HG03103 (cell line): ENCODE results near the gene CUX1.
"Not testable (repeated sequence)": the region's sequence is repeated elsewhere in the genome, so short reads cannot be mapped to it uniquely, and the experiment has no call there.

ENCODE experiments used
- ATAC-seq: cut with Tn5 transposase; IDR thresholded peaks from one replicate; pipeline ENCODE4 v1.9.1; 2021; ENCODE audit warnings: low read depth; ENCODE audit not compliant: unreplicated experiment

Gene CUX1

DNA sequence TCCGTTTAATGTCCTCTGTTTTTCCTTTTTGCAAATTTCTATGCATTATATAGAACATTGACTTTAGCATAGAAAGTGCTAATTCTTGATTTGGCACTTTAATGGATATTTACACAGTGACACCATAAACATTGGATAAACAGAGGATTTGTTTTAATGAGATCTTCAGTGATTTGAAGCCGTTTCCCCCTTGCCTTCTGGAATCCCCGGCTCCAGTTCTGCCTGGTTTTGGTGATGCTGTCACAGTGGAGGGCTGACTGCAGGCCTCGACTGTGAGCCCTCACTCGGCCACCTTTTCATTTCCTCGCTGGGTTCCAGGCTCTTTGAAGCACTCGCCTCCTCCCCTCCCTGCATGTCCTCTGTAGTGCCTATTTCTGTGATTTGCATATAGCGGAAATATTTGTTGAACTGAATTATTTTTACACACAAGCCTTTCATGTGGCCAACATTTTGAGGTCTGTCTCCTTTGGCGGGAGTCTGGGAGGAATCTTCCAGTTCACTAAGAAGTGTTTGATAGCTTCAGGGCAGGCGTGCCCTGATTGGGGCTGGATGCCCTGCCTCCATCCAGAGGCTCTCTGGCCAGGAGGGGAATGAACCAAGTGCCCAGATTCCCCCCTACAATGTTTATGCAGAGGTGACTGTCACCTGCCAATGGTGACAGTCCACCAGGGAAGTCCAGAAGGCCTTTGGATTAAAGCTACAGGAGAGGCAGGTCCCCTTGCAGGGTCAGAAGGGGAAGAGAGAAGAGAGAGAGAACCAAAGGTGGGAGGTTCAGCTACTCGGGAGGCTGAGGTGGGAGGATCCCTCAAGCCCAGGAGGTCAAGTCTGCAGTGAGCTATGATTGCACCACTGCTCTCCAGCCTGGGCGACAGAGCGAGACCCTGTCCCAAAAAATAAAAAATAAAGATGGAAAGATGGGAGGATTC, 67.5 kb downstream of the CUX1 start:
- peak; percentile 74 for ATAC-seq

DNA sequence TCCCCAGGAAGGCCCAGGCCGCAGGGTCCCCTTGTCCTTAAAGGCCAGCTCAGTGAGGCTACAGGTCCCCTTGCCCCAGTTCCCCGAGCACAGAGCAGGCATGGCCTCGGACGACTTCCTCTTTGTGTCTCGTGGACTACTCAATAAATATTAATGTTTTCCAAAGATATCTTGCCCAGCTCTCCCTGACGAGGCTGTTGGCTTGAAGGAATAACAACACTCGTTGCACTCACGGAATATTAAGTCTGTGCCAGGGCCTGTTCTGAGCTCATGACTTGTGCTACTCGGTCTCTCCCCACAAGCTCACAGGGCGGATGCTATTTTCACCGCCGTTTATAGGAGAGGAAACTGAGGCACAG, 68.2 kb downstream of the CUX1 start:
- ATAC-seq, result no peak

DNA sequence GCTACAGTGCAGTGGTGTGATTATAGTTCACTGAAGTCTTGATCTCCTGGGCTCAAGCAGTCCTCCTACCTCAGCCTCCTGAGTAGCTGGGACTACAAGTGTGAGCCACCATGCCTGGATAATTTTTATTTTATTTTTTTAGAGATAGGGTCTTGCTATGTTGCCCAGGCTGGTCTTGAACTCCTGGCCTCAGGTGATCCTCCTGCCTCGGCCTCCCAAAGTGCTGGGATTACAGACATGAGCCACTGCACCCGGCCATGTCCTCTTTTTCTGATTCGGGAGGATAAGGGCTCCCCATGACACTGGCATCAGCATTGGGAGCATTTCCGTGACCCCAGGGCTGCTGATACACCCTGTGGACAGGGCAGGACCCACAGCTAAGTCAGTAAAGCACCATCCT, 69.9 kb downstream of the CUX1 start:
- ATAC-seq, result not testable (repeated sequence)

DNA sequence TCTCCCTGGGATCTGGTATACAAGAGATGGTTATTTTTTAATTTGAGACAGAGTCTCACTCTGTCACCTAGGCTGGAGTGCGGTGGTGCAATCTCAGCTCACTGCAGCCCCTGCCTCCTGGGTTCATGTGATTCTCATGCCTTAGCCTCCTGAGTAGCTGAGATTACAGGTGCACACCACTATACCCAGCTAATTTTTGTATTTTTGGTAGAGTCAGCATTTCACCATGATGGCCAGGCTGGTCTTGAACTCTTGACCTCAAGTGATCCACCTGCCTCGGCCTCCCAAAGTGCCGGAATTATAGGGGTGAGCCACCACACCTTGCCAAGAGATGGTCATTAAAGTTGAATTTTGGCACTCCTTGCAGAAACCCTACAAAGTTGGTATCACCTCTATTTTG, 71.1 kb downstream of the CUX1 start:
- ATAC-seq, result not testable (repeated sequence)

DNA sequence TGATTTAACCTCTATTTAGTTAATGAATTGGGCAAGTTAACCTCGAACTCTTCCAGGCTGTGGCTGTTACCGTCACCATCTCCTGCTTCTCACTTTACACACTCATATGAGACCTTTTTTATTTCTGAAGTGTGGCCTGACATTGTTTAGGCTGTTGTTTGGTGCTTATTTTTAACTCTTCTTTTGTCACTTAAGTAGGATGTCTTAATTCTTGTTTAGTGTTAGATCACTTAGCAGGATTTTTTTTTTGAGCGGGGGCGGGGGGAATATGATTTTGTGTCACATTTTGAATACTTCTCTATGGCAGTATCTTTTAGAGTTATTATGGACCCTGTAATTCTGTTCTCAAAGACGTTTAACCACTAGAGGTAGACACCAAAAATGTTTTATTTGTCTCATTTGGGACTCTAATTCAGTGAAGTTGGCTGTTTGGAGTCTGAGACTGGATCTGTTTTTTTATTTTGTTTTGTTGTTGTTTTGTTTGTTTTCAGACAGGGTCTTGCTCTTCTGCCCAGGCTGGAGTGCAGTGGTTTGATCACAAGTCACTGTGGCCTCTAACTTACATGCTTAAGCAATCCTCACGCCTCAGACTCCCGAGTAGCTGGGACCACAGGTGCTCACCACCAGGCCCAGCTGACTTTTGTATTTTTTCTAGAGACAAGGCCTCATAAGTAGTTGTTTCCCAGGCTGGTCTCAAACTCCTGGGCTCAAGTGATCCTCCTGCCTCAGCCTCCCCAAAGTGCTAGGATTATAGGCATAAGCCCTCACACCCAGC, 73.5 kb downstream of the CUX1 start:
- ATAC-seq, result no peak

DNA sequence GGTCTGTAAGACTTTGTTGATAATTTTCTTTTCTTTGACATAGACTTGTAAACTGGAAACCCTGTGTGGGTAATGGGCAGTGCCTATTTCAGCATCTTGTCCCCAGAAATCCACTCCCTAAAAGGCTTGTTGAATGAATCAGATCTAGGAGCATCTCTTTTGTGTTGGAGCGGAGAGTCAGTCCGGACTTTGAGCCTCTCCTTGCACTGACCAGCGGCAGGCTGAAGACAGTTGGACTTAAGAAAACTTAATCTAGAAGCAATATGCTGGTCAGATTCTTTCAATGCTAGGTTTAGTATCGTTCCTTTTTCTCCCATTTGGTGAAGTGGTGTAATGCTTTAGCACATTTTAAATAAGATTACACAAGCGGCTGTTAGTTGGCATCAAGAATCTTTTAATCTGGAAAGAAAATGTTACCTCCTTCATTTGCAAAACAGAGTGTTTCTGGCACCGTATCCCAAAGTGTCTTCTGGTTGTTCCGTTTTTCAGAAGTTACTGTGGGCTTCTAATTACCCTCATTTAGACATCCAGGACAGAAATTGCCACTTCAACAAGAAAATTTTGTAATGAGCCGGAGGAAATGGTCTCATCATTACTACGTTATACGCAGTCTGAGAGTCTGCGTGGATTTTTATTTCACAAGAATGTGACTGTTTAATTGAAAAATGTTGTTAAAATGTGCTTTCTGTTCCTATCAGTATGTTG, 74.7 kb downstream of the CUX1 start:
- ATAC-seq, result no peak

DNA sequence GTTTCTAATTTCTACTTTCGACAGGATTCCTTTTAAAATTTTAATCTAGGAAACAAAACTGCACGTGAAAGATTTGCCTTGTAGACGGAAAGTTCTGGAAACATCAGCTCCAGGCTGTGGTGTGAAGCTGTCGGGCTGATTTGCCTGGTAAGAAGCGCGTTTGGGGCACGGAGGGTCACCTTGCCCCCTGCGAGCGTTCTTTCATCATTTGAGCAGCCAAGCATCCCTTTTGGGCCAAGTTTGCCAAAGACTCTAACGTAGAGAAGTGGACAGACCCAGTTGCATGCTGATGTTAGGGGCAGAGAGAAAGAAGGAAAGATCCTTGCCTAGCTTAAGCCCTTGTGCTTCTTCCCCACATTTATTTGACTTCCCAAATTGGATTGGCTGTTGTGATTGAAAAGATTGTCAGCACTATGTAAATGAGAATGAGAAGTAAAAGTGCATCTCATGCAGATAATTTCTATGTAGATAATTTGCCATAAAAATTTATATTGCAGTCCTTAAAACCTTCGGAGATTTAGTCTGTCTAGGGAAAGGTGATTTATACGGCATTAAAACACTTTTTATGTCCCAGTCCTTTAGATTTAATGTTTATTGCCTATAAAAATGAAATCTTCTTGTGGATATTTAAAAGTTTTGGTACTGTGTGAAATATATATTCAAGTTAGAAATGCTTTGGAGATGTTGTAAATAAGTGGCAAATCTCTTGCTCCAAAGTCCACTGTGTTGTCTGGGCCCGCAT, 76.1 kb downstream of the CUX1 start:
- no peak for ATAC-seq

DNA sequence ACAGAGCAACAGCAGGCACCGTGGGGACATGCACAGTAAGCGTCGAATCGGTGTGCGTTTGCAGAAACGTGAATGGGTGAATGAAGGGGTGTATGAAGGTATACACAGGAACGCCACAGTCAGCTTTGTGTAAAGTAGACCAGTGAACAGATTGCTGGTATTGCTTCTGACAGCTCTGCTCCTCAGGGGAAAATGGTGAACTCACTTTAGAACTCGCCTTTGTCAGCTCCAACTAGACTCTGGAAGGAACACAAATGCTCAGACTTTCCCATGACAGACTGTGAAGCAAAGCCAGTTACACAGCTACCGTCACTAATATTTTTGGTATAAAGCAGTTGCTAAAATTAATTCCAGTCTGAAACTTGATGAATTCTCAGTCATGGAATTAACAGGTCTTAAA, 78.9 kb downstream of the CUX1 start:
- no peak for ATAC-seq

DNA sequence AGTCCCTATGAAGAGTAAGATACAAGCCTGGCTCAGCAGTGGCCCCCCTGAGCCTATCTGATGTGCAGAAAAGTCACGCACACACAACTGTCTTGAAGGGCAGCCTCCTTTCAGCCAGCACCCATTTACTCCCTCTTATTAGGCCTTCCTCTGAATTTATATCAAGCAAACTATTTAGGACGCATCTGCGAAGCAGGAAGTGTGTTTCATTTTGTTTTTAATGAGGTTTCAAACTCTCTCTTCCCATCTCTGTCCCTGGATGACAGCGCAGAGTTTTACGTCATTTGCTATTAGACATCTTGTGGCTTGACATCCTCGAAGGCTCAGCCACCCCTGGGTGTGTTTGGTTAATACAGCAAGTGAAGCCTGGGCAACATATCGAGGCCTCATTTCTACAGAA, 79.5 kb downstream of the CUX1 start:
- ATAC-seq, result no peak

DNA sequence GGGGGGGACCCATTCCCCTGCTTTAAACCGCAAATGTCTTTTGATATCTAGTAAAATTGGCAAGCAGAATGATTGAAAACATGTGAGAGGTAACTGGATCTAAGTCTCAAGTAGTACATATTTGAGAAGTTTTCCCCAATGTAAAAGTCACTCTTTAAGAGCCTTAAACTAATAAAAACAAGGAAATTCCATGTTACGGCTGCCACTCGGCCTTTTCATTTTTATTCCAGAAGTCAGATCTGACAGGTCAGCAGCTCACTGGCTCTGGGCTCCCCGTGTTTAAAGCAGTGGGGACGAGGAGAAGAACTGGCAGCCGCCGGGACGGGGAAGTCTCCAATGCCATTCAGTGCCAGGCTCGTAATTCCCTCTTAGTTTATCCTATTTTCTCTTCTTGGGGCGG, 80.7 kb downstream of the CUX1 start:
- no peak for ATAC-seq

DNA sequence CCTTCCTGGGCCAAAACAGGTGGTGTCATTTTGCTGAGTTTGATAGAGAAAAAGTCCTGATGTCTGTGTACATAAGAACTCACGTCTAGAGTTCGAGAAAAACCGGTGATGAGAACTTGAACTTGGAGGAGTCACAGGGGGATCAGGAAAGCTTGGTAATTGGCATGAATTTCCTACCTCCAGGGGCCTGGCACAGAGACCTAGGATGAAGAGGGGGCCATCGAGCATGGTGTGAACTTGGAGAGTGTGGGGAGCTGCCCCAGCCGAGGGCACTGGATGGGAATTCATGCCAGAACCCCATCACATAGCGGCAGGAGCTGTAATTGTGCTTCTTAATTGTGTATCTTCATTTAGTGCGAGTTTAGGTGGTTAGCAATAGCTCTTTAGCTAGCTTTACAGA, 82.2 kb downstream of the CUX1 start:
- ATAC-seq, result no peak

DNA sequence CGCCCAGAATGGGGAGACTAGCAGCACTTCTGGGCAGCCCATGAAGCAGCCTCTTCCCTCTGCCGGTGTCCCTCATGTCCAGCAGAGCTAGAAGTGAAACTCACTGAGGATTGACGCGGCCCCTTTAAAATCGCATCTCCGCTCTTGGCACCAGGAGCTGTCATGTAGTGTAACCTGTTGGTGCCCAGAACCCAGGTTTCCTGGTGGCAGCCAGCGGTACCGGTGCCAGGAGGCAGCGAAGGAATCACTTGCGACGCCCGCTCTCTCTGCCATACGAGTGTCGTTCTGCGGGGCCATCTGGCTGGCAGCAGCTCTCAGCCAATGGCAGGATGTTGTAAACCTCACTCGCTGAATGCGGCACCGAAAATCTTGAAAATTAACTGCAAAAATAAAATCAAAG, 82.7 kb downstream of the CUX1 start:
- ATAC-seq, result no peak

DNA sequence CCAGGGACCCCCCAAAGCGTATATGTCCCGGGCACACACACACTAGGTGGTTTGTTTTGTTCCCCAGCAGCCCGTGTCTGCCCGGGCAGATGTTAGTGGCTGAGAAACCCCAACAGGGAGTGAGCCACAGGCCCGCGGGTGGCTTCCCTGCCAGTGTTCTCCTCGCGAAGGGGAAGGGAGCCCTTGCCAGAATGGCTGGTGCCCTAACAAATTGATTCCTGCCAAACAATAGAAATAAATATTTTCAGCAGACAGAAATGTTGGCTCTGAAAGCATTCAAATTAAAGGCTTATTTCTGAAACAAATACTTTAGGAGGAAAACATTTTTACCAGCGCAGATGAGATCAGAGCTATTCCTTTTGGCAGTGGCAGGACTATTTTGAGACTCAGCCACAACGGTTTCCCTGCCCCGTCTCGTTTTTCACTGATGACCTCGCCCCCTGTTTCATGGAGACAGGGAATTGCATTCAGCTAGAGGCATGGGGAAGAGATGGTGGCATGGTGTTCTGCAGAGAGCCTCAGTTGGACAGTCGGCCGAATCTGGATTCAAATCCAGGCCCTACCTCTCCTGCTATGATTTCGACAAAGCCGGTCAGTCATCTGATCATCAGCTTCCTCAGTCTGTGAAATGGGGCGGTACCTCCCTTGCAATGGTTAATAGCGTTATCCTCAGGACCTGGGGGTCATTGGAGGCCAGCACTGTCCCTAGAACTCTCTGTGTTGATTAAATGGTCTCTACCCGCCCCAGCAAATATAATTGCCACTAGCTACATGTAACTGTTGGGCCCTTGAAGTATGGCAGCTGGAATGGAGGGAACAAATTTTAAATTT, 84.5 kb downstream of the CUX1 start:
- ATAC-seq, result no peak

DNA sequence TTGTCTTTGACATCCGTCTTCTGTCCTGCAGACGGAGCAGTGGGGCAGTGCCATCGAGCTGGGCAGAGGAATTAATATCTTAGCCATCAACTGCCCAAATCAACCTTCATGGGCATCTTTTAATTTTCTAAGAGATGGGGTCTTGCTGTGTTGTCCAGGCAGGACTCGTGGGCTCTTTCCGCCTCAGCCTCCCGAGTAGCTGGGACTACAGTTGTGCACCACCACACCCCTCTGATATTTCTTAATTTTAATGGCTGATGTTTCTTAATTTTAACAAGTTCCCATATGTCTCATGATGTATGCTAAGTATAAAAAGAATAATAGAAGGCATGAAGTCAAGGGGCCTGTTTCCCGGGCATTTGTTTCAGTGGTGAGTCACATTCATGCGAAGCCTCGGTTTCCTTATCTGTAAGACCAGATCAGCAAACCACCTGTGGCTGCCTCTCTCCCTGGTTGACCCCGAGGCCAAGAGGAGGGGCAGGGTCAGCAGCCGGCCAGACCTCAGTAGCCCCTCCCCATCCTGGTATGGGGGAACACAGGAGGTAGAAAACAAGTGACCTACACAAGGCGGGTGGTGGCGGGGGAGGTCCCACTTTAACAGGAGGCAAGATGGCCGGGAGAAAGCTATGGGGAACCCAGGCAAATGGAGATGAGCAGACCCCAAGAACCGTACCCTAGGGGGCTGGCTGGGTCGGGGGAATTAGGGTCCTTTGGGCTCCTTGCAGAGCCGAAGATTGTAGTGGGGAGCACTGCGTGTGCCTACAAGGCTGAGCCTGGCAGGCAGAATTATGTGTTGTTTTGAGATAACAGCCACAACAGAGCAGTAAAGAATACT, 85.5 kb downstream of the CUX1 start:
- ATAC-seq, result no peak

DNA sequence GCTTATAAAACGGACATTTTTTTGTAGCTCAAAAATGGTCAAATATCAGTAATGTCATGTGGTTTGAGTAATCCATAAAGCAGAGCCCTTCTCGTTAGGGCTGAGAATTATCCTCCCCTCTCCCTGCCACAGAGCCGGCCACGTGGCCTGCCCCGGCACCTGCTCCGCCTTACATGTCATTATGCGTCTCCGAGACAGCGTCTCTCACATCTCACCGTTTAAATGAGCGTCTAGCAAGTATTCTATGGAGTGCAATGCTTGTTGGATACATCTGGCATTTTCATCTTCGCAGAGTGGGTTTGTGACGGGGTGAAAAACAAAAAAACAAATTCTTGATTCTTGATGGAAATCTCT, 86.1 kb downstream of the CUX1 start:
- no peak for ATAC-seq

DNA sequence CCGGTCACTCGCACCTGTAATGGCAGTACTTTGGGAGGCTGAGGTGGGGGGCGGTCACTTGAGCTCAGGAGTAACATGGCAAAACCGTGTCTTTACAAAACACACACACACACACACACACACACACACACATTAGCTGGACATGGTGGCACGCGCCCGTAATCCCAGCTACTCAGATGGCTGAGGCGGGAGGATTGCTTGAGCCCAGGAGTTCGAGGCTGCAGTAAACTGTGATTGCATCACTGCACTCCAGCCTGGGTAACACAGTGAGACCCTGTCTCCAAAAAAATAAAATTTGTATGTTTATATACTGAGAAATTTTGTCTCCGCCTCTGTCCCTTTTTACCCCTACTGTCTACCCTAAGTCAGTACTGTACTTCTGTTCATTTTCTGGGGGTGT, 86.6 kb downstream of the CUX1 start:
- no peak for ATAC-seq

DNA sequence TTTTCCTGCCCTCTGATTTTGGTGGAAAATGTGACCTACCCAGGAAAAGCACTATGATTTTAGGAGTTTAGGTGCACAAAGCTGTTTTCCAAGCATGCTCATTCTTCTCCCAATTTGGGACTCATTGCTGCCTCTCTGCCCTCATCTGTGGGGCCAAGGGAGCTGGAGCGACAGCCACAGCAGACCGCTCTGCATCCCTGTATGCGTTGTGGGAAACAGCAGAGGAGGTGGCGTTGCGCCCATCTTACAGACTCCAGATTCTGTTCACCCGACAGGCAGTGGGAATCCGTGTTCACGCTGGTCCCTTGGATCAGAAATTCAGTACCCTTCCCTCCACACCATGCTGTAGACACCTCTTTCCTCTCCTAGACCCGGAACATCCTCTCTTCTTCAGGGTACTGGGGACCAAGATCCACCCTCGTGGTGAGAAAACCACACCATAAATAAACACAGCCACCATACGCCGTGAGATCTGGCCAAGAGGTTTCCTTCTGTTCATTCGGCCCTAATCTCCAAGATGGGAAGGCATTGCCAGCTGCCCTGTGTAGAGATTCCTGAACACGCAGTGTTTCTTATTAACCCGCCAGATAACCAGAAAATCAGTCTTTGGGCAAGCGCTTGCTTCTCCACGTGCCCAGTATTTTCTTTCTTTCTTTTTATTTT, 87.9 kb downstream of the CUX1 start:
- no peak for ATAC-seq
